ENCODE measurements around the gene PC.

GRCh38 chr11:66857234-66857926 is 100.8 kb downstream of the PC start:
- no peak for TF ChIP-seq CTCF (IDR thresholded peaks at IDR 0.05)
- TF ChIP-seq POLR2A (IDR thresholded peaks at IDR 0.05), result no peak
